AG10803 (cell line): ENCODE results near the gene MRGPRD.

Experiments
- DNase-seq: peaks from one replicate; pipeline ENCODE4 v3.0.0; 2010; ENCODE audit warnings: low read depth
- H3K4me3 ChIP-seq: 2 replicates; pipeline ENCODE4 v1.5.1; 2011; ENCODE audit warnings: mild to moderate bottlenecking, low read length, control low read depth
- TF ChIP-seq, protein P1 (sequence below): conservative IDR thresholded peaks from 2 replicates; pipeline ENCODE4 v1.5.1; 2011; ENCODE audit warnings: mild to moderate bottlenecking, low read length, control low read depth, inconsistent platforms

The MRGPRD gene

DNA sequence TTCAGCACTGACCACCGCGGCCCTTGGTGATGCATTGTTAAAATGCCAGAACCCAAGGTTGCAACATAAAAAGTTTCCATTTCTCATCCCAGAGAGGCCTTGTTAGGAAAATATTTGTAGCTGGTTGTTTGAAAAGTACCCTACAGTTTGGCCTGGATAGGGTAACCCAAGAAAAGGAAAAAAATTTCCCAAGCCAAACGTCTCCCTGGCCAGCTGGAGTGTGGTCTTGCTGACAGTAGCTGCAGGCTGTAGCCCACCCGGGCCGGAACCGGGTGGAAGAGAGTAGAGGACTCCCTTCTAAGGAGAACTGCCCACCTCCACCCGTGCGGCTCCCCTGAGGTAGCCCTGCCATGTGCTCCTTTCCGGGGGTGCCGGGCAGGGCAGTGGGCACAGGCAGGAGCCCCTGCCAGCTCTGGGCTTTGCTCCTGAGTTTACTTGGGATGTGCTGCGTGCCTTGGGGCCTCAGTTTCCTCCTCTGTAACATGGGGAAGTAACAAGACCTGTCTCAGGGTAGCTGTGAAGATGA, 38.6 kb downstream of the MRGPRD start:
- DNase-seq, result peak; percentile 30
- no peak overlapping the region for H3K4me3 ChIP-seq
- TF ChIP-seq, protein P1, sequence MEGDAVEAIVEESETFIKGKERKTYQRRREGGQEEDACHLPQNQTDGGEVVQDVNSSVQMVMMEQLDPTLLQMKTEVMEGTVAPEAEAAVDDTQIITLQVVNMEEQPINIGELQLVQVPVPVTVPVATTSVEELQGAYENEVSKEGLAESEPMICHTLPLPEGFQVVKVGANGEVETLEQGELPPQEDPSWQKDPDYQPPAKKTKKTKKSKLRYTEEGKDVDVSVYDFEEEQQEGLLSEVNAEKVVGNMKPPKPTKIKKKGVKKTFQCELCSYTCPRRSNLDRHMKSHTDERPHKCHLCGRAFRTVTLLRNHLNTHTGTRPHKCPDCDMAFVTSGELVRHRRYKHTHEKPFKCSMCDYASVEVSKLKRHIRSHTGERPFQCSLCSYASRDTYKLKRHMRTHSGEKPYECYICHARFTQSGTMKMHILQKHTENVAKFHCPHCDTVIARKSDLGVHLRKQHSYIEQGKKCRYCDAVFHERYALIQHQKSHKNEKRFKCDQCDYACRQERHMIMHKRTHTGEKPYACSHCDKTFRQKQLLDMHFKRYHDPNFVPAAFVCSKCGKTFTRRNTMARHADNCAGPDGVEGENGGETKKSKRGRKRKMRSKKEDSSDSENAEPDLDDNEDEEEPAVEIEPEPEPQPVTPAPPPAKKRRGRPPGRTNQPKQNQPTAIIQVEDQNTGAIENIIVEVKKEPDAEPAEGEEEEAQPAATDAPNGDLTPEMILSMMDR, result no peak

- no peak overlapping the region for H3K4me3 ChIP-seq
- DNase-seq, result no peak
- TF ChIP-seq, protein P1, result no peak
These were observed 39.3 kb downstream of the MRGPRD start for GRCh38 chr11:68941324-68942094.

DNA sequence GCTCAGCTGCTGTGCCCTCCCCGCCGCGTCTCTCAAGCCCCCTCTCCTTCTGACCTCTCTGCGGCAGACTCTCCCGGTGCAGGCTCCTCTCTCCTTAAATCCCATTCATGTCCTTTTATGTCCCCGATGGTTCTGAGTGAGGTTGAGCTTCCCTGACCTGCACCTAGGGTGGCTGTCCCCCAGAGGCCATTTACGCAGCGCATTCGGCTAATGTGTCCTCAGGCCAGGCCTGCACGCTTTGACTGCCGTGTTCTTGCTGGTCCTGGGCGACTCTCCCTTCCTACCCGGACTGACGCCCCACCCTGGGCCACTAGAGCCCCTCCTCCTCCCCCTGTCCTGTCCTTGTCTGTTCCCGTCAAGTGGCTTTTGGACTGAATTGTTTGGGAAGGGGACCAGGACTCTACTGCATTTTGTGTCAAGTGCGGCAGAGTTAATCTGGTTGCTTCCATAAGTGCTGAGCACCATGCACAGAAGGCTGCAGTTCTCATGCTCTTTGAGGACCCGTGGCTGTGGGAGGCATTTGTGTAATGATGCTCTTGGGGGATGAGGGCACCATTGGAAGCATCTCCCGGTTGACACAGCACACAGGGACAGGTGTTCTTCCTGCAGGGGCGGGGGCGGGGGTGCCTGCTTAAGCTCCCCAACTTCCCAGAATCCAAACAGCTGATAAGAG, 40.0 kb downstream of the MRGPRD start:
- no peak overlapping the region for H3K4me3 ChIP-seq
- DNase-seq, result no peak
- TF ChIP-seq, protein P1, result no peak

DNA sequence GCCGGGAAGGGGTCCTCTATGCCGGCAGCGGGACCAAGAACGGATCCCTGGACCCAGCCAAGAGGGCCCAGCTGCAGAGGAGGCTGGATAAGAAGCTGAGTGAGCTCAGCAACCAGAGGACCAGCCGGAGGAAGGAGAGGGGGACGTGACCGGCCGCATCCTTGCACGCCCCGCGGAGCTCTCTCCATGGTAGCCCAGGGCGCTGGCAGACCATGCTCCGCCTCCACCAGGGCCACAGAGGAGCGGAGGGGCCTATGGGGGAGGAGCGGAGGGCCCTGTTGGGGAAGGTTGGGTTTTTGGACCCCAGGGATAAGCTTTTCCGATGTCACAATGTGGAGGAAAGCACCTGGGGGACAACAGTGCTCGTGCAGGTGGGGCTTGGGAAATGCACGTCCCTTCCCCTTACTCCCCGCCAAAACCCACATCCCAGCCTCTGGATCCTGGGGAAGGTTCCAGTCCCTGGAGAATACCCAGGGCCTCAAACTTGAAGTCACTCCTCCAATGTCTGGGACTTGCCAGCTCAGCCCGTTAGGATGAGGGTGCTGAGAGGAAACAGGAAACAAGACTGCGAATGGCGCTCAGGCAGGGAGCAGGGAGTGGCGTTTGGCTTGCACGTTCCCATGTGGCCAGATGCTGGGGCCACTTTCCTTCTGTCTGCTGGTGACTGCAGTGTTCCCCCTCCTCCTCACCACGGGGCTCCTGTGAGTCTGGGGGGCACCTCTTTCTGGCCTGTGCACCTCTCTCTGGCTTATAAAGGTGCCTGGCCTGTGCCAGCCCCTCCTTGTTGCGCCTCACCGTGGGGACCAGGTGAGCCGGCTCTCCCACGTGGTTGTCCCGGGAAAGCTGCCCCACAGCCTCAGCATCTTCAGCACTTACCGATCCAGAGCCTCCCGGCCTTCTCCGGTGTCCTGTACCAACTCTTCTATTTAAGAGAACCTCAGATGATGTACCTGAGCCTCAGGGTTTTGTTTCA, 40.9 kb downstream of the MRGPRD start:
- no peak overlapping the region for H3K4me3 ChIP-seq
- DNase-seq, result no peak
- TF ChIP-seq, protein P1, result no peak

DNA sequence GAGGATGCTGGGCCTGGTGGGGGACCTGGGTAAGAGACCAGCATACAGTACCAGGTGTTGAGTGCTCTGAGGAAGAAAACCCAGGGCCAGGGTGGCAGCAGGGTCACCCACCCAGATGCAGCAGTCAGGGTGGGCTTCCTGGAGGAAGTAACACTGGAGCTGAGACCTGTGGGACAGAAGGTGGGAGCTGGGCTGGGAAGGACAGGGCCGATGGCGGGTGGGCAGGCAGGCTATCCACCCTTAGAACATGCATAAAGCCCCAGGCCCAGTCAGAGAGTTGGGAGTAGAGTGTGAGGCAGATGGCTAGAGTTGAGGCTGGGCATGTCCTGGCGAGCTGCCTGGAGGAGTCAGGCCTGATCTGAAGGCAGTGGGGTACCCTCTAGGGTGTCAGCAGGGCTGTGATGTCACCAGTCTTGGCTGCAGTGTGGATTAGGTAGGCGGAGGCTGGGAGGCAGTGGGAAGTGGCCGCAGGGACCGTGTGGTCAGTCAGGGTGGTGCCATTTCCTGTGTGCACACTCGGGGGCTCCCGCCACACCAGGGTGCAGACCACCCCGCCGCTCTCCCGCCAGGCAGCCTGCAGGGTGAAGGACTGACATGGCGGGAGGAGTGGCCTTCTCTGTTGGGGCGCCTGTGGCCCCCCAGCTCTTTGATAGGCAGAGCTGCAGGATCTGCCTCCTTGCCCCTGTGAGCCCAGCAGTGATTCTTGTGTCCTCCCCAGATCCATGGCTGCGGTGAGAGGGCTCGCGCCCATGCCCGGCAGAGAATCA, 41.8 kb downstream of the MRGPRD start:
- H3K4me3 ChIP-seq, result no peak overlapping the region
- TF ChIP-seq, protein P1, result no peak
- DNase-seq, result no peak

DNA sequence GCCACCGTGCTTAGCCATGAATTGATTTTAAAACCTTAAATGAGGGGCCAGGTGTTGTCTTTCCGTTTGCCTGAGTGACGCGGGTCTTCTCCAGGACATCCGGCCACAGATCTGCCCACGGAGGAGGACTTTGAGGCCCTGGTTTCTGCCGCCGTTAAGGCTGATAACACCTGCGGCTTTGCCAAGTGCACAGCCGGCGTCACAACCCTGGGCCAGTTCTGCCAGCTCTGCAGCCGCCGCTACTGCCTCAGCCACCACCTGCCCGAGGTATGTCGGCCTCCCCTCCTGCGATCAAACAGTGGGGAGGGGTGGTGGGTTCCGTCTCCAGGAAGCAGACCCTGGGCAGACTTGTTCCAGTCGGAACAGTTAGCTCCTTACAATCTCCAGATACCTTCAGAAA, 42.7 kb downstream of the MRGPRD start:
- TF ChIP-seq, protein P1, result no peak
- H3K4me3 ChIP-seq, result no peak overlapping the region
- DNase-seq, result no peak
